Measurements from ENCODE around the gene APOA5.

APOA5 gene

DNA sequence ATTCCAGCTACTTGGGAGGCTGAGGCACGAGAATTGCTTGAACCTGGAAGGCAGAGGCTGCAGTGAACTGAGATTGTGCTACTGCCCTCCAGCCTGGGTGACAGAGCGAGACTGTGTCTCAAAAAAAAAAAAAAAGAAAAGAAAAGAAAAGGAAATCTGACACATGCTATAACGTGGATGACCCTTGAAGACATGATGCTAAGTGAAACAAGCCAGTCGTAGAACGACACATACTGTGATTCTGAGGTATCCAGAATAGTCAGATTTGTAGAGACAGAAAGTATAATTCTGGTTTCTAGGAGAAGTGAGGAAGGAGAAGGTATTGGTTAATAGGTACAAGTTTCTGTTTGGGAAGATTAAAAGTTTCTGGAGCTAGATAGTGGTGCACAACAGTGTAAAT, 6.7 kb upstream of the APOA5 start:
- no peaks in the 10 kb centered on the region for H3K9me3 ChIP-seq (ENCODE audit: low read length)
- H3K79me2 ChIP-seq (ENCODE audit: insufficient read depth, low read length), result no peaks in the 10 kb centered on the region
- no peak overlapping the region for H3K4me2 ChIP-seq (ENCODE audit: low read length)

DNA sequence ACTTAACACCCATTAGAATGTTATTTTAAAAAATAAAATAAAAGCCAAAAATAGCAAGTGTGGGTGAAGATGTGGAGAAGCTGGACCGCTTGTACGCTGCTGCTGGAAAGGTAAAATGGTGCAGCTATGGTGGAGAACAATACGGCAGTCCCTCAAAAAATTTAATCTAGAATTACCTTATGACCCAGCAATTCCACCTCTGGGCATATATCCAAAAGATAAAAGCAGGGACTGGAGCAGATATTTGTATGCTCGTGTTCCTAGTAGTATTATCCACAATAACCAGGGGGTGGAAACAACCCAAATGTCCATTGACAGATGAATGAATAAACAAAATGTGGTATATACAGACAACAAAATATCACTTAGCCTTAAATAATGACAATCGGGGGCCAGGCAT, 6.1 kb upstream of the APOA5 start:
- Histone ChIP-seq H3K4me2 (ENCODE audit: low read length) (no peak overlapping the region), H3K9me3 (ENCODE audit: low read length) (no peaks in the 10 kb centered on the region), H3K9ac (ENCODE audit: low read length) (no peak overlapping the region), H3K4me3 (ENCODE audit: low read depth, low read length, poor library complexity, severe bottlenecking) (no peak overlapping the region), H3K27me3 (ENCODE audit: insufficient read depth, low read length) (no peaks in the 10 kb centered on the region), H2AFZ (ENCODE audit: low read length) (no peak overlapping the region), H3K9me2 (ENCODE audit: low read depth, low read length) (no peaks in the 10 kb centered on the region), H3K36me3 (ENCODE audit: insufficient read depth, low read length) (no peaks in the 10 kb centered on the region; the same call in 1 of the 2 replicates), H3K79me2 (ENCODE audit: insufficient read depth, low read length) (no peaks in the 10 kb centered on the region), H4K20me1 (ENCODE audit: insufficient read depth, low read length) (no peaks in the 10 kb centered on the region), H3K4me1 (ENCODE audit: insufficient read depth, low read length, severe bottlenecking) (no peaks in the 10 kb centered on the region), H3K27ac (ENCODE audit: low read depth, low read length, poor library complexity, severe bottlenecking) (no peak overlapping the region), H3F3A (ENCODE audit: insufficient read depth, low read length) (no peaks in the 10 kb centered on the region)
- TF ChIP-seq CTCF (IDR thresholded peaks at IDR 0.05; ENCODE audit: low read length) (no peak), EZH2 (IDR thresholded peaks at IDR 0.05; ENCODE audit: borderline replicate concordance, low read length) (no peak)

More for the DNA sequence above, 6.7 kb upstream of the APOA5 start:
- H3K27ac ChIP-seq (ENCODE audit: low read depth, low read length, poor library complexity, severe bottlenecking), result no peak overlapping the region
- no peak overlapping the region for H3K9ac ChIP-seq (ENCODE audit: low read length)
- H3K9me2 ChIP-seq (ENCODE audit: low read depth, low read length), result no peaks in the 10 kb centered on the region
- TF ChIP-seq EZH2 (IDR thresholded peaks at IDR 0.05; ENCODE audit: borderline replicate concordance, low read length) (no peak), CTCF (IDR thresholded peaks at IDR 0.05; ENCODE audit: low read length) (no peak)
- no peaks in the 10 kb centered on the region for H3K27me3 ChIP-seq (ENCODE audit: insufficient read depth, low read length)
- no peaks in the 10 kb centered on the region; the same call in 1 of the 2 replicates for H3K36me3 ChIP-seq (ENCODE audit: insufficient read depth, low read length)
- no peaks in the 10 kb centered on the region for H3F3A ChIP-seq (ENCODE audit: insufficient read depth, low read length)
- H3K4me1 ChIP-seq (ENCODE audit: insufficient read depth, low read length, severe bottlenecking), result no peaks in the 10 kb centered on the region
- H3K4me3 ChIP-seq (ENCODE audit: low read depth, low read length, poor library complexity, severe bottlenecking), result no peak overlapping the region
- no peak overlapping the region for H2AFZ ChIP-seq (ENCODE audit: low read length)
- no peaks in the 10 kb centered on the region for H4K20me1 ChIP-seq (ENCODE audit: insufficient read depth, low read length)

GRCh38 chr11:116796548-116796947, 4.9 kb upstream of the APOA5 start:
- Histone ChIP-seq H3K27me3 (ENCODE audit: insufficient read depth, low read length) (no peaks in the 10 kb centered on the region), H3K4me3 (ENCODE audit: low read depth, low read length, poor library complexity, severe bottlenecking) (no peak overlapping the region), H4K20me1 (ENCODE audit: insufficient read depth, low read length) (no peaks in the 10 kb centered on the region), H3K79me2 (ENCODE audit: insufficient read depth, low read length) (no peaks in the 10 kb centered on the region), H3K4me1 (ENCODE audit: insufficient read depth, low read length, severe bottlenecking) (peaks cover 5% of the 10 kb centered on the region), H2AFZ (ENCODE audit: low read length) (no peak overlapping the region), H3K9ac (ENCODE audit: low read length) (no peak overlapping the region), H3K9me3 (ENCODE audit: low read length) (no peaks in the 10 kb centered on the region), H3K36me3 (ENCODE audit: insufficient read depth, low read length) (no peaks in the 10 kb centered on the region), H3F3A (ENCODE audit: insufficient read depth, low read length) (no peaks in the 10 kb centered on the region), H3K4me2 (ENCODE audit: low read length) (no peak overlapping the region), H3K27ac (ENCODE audit: low read depth, low read length, poor library complexity, severe bottlenecking) (no peak overlapping the region), H3K9me2 (ENCODE audit: low read depth, low read length) (no peaks in the 10 kb centered on the region)
- no peak for TF ChIP-seq CTCF (IDR thresholded peaks at IDR 0.05; ENCODE audit: low read length)
- TF ChIP-seq EZH2 (IDR thresholded peaks at IDR 0.05; ENCODE audit: borderline replicate concordance, low read length), result no peak
